ENCODE measurements around the gene HDGFL3. TPM values are rescaled to one million over a fixed set of nuclear protein-coding genes. Genes with fewer than 3 reads are reported as not detected.

The HDGFL3 gene
- total RNA-seq, 4 donors from 2014 or later = 59.0 to 175 (median 75.4) TPM

- 64 to 65% methylated on average over 7 to 8 of the region's 8 CpGs for WGBS, 2 donors (ENCODE audit: low coverage in 1 of 2)
- TF ChIP-seq POLR2A (IDR thresholded peaks at IDR 0.05) = no peak
- TF ChIP-seq EP300 (IDR thresholded peaks at IDR 0.05) = no peak
- no peak for TF ChIP-seq POLR2AphosphoS5 (IDR thresholded peaks at IDR 0.05)
- TF ChIP-seq CTCF (IDR thresholded peaks at IDR 0.05) = no peak
- peaks cover 0 to 18% of the 10 kb centered on the region in 2 donors for H3K36me3 ChIP-seq
- H3K4me1 ChIP-seq = peaks cover 0 to 11% (median 5%) of the 10 kb centered on the region in 3 donors
- H3K4me3 ChIP-seq = no peak overlapping the region
- H3K27me3 ChIP-seq = peaks cover 38% of the 10 kb centered on the region
- ATAC-seq = peak; percentile 53
- no peaks in the 10 kb centered on the region for H3K9me3 ChIP-seq
- peak overlapping the region in 3 of 4 donors; percentile 35 to 63 (median 47) for H3K27ac ChIP-seq
These were observed 95.2 kb downstream of the HDGFL3 start for GRCh38 chr15:83112233-83112955.

GRCh38 chr15:83111149-83111548 lies 96.5 kb downstream of the HDGFL3 start:
- H3K27ac ChIP-seq = peak overlapping the region in 1 of 4 donors; percentile 63
- no peak for ATAC-seq
- H3K4me3 ChIP-seq = no peak overlapping the region
- H3K4me1 ChIP-seq = peaks cover 0 to 21% (median 5%) of the 10 kb centered on the region in 3 donors
- no peak for TF ChIP-seq EP300 (IDR thresholded peaks at IDR 0.05)
- no peak for TF ChIP-seq CTCF (IDR thresholded peaks at IDR 0.05)
- no peak for TF ChIP-seq POLR2AphosphoS5 (IDR thresholded peaks at IDR 0.05)
- no peak for TF ChIP-seq POLR2A (IDR thresholded peaks at IDR 0.05)
- H3K27me3 ChIP-seq = peaks cover 49% of the 10 kb centered on the region
- 85 to 97% methylated on average over 3 of the region's 3 CpGs for WGBS, 2 donors (ENCODE audit: low coverage in 1 of 2)
- peaks cover 0 to 18% of the 10 kb centered on the region in 2 donors for H3K36me3 ChIP-seq
- no peaks in the 10 kb centered on the region for H3K9me3 ChIP-seq

GRCh38 chr15:83110381-83110780 lies 97.2 kb downstream of the HDGFL3 start:
- peaks cover 0 to 15% of the 10 kb centered on the region in 2 donors for H3K36me3 ChIP-seq
- H3K27ac ChIP-seq = no peak overlapping the region
- TF ChIP-seq CTCF (IDR thresholded peaks at IDR 0.05) (no peak), EP300 (IDR thresholded peaks at IDR 0.05) (no peak), POLR2AphosphoS5 (IDR thresholded peaks at IDR 0.05) (no peak), POLR2A (IDR thresholded peaks at IDR 0.05) (no peak)
- peaks cover 0 to 21% (median 5%) of the 10 kb centered on the region in 3 donors for H3K4me1 ChIP-seq
- H3K27me3 ChIP-seq = peaks cover 56% of the 10 kb centered on the region
- no peak overlapping the region for H3K4me3 ChIP-seq
- H3K9me3 ChIP-seq = no peaks in the 10 kb centered on the region
- WGBS, 2 donors (ENCODE audit: low coverage in 1 of 2) = 100% methylated on average over 1 of the region's 3 CpGs; no CpG with 5 or more reads in 1 of the 2 donors
- ATAC-seq = no peak

GRCh38 chr15:83109532-83109931 lies 98.1 kb downstream of the HDGFL3 start:
- TF ChIP-seq CTCF (IDR thresholded peaks at IDR 0.05) (no peak), POLR2A (IDR thresholded peaks at IDR 0.05) (no peak), POLR2AphosphoS5 (IDR thresholded peaks at IDR 0.05) (no peak), EP300 (IDR thresholded peaks at IDR 0.05) (no peak)
- WGBS, 2 donors (ENCODE audit: low coverage in 1 of 2) = 63 to 84% methylated on average over 1 to 8 of the region's 12 CpGs
- no peaks in the 10 kb centered on the region for H3K9me3 ChIP-seq
- H3K36me3 ChIP-seq = peaks cover 0 to 7% of the 10 kb centered on the region in 2 donors
- no peak for ATAC-seq
- H3K27ac ChIP-seq = no peak overlapping the region
- peaks cover 61% of the 10 kb centered on the region for H3K27me3 ChIP-seq
- H3K4me3 ChIP-seq = no peak overlapping the region
- peaks cover 0 to 21% (median 5%) of the 10 kb centered on the region in 3 donors for H3K4me1 ChIP-seq
